Left lung (tissue), 10 donors: Measurements from ENCODE around the gene MTUS2. TPM values are rescaled to one million over a fixed set of nuclear protein-coding genes. Genes with fewer than 3 reads are reported as not detected.

ENCODE experiments used
- ATAC-seq: fragments of 200-7000 bp; cut with Tn5 transposase; one replicate; pipeline ENCODE4 v1.9.1; 2020; ENCODE audit warnings: moderate library complexity
- DNase-seq, 4 donors: peaks; one replicate each; pipeline ENCODE4 v3.0.0-alpha.2; 2013 to 2020
- H3K27ac ChIP-seq, 2 donors: fragments of 200-600 bp; sonication (generic) in 1 of 2; one replicate each; pipeline versions ENCODE4 v1.5.0 to v1.8.0; 2020 to 2021
- H3K27me3 ChIP-seq, 2 donors: fragments of 200-600 bp; sonication (generic) in 1 of 2; one replicate each; pipeline versions ENCODE4 v1.5.0 to v1.8.0; 2020 to 2021
- H3K36me3 ChIP-seq, 2 donors: fragments of 200-600 bp; sonication (generic) in 1 of 2; one replicate each; pipeline versions ENCODE4 v1.5.0 to v1.8.0; 2020 to 2021
- H3K4me1 ChIP-seq, 2 donors: fragments of 200-600 bp; one replicate each; pipeline ENCODE4 v1.8.0; 2021
- H3K4me3 ChIP-seq, 2 donors: fragments of 200-600 bp; sonication (generic) in 1 of 2; one replicate each; pipeline versions ENCODE4 v1.5.0 to v1.8.0; 2020 to 2021; ENCODE audit warnings: mild to moderate bottlenecking in 1 of 2
- H3K9me3 ChIP-seq, 2 donors: fragments of 200-600 bp; sonication (generic) in 1 of 2; one replicate each; pipeline versions ENCODE4 v1.5.0 to v1.8.0; 2020 to 2021
- CTCF ChIP-seq, 2 donors: fragments of 200-600 bp; sonication (generic) in 1 of 2; IDR thresholded peaks; one replicate each; pipeline versions ENCODE4 v1.5.0 to v1.8.0; 2021; ENCODE audit warnings: antibody characterized with exemption in 2 of 2
- intact Hi-C, 2 donors: fragments of 100-400 bp; cut with DNase I; formaldehyde crosslinking; loops; one replicate each; pipeline versions ENCODE4 v1.11.2 to v1.14.2; 2022
- polyA plus RNA-seq, 6 donors: library from polyadenylated mRNA; unstranded; fragments of 120-200 nt; gene quantifications; one replicate each; pipeline ENCODE4 v1.2.1, GENCODE V29; 2013; ENCODE audit not compliant: insufficient read length in 6 of 6
- total RNA-seq, 2 donors: library from RNA; stranded (reverse); fragmentation: NEBNext Ultra II Directional; extraction: Animal tissue kit (Norgen Biotek cat#: 25700); gene quantifications; one replicate each; pipeline ENCODE4 v1.2.1, GENCODE V29; 2021
- donor health status: DM: no; HTN: yes; CAD: no.
- donor health status: DM: no; HTN: no; CAD: no.

Gene MTUS2
- total and polyA plus RNA-seq, 8 donors = 0.21 to 0.92 (median 0.50) TPM

GRCh38 chr13:29472332-29472961, 652.3 kb downstream of the MTUS2 start:
- no peak overlapping the region for H3K27ac ChIP-seq
- ATAC-seq (peak; percentile 68), DNase-seq (peak in 1 of 4 donors; percentile 41)
- H3K4me3 ChIP-seq = no peak overlapping the region
- H3K4me1 ChIP-seq = no peaks in the 10 kb centered on the region
- peak; percentile 53 to 77 for TF ChIP-seq CTCF (IDR thresholded peaks at IDR 0.05)
- no peaks in the 10 kb centered on the region for H3K27me3 ChIP-seq
- H3K36me3 ChIP-seq = no peaks in the 10 kb centered on the region
- H3K9me3 ChIP-seq = no peaks in the 10 kb centered on the region
- intact Hi-C loops = no loop called here

- ATAC-seq = no peak
- Histone ChIP-seq H3K36me3 (no peaks in the 10 kb centered on the region), H3K27me3 (peaks cover 0 to 3% of the 10 kb centered on the region in 2 donors), H3K27ac (no peak overlapping the region), H3K4me3 (no peak overlapping the region), H3K4me1 (no peaks in the 10 kb centered on the region), H3K9me3 (no peaks in the 10 kb centered on the region)
- TF ChIP-seq CTCF (IDR thresholded peaks at IDR 0.05) = no peak
- DNase-seq = no peak
- intact Hi-C loops = no loop called here
Measured at GRCh38 chr13:29473166-29473565, 653.0 kb downstream of the MTUS2 start.

GRCh38 chr13:29474991-29475390, 654.9 kb downstream of the MTUS2 start:
- Histone ChIP-seq H3K36me3 (no peaks in the 10 kb centered on the region), H3K4me1 (no peaks in the 10 kb centered on the region), H3K27me3 (peaks cover 0 to 11% of the 10 kb centered on the region in 2 donors), H3K9me3 (no peaks in the 10 kb centered on the region), H3K4me3 (no peak overlapping the region), H3K27ac (no peak overlapping the region)
- ATAC-seq (no peak), DNase-seq (no peak)
- intact Hi-C loops = no loop called here
- TF ChIP-seq CTCF (IDR thresholded peaks at IDR 0.05) = no peak

- Histone ChIP-seq H3K9me3 (no peaks in the 10 kb centered on the region), H3K4me3 (no peak overlapping the region), H3K4me1 (no peaks in the 10 kb centered on the region), H3K27me3 (peaks cover 0 to 11% of the 10 kb centered on the region in 2 donors), H3K36me3 (no peaks in the 10 kb centered on the region), H3K27ac (no peak overlapping the region)
- intact Hi-C loops = no loop called here
- no peak for TF ChIP-seq CTCF (IDR thresholded peaks at IDR 0.05)
- no peak for ATAC-seq
- no peak for DNase-seq
Measured at GRCh38 chr13:29476046-29476445, 655.9 kb downstream of the MTUS2 start.

DNA sequence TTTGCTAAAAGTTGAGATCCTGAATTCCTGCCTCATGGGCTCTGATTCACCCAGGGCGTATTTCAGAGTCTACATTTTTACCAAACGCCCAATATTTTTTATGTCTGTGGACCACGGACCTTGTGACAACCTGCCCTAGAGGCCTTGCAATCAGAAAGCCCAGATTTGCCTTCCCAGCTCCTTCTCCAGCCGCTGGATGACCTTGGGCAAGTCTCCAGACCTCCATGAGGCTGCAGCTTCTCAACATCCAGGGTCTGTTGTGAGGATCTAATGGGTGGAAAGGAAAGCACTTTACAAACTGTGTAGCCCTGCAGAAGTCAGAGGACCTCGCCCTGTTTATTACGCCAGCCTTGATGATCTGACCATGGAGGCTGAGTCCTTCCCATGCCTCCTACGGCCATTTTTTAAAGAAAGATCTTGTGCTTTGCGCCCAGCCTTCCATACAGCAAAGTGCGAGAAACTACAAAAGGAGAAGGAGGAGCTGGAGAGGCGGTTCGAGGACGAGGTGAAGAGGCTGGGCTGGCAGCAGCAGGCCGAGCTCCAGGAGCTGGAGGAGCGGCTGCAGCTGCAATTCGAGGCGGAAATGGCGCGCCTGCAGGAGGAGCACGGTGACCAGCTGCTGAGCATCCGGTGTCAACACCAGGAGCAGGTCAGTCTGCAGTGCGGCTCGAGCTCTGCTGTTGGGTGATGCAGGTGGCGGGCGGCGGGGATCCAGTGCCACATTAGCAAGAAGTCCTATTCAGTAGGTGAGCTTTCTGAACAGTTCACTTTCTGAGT, 659.8 kb downstream of the MTUS2 start:
- Histone ChIP-seq H3K36me3 (no peaks in the 10 kb centered on the region), H3K9me3 (no peaks in the 10 kb centered on the region), H3K27ac (no peak overlapping the region), H3K4me1 (no peaks in the 10 kb centered on the region), H3K27me3 (peaks cover 0 to 11% of the 10 kb centered on the region in 2 donors), H3K4me3 (no peak overlapping the region)
- ATAC-seq = peak; percentile 64
- TF ChIP-seq CTCF (IDR thresholded peaks at IDR 0.05) = no peak
- intact Hi-C loops = no loop called here
- peak in 2 of 4 donors; percentile 27 to 81 for DNase-seq
